ENCODE data around the gene TGM2. TPM values are rescaled to one million over a fixed set of nuclear protein-coding genes. Genes with fewer than 3 reads are reported as not detected.
A peak's percentile ranks its signal among the peaks of the same experiment; 100 is the strongest.

Gene TGM2
- total and polyA plus RNA-seq, 9 of the 15 experiments (the other 6 are each of a cell fraction or from before 2014, with no cell fraction given), result 5.5 to 78.5 (median 37.6) TPM

DNA sequence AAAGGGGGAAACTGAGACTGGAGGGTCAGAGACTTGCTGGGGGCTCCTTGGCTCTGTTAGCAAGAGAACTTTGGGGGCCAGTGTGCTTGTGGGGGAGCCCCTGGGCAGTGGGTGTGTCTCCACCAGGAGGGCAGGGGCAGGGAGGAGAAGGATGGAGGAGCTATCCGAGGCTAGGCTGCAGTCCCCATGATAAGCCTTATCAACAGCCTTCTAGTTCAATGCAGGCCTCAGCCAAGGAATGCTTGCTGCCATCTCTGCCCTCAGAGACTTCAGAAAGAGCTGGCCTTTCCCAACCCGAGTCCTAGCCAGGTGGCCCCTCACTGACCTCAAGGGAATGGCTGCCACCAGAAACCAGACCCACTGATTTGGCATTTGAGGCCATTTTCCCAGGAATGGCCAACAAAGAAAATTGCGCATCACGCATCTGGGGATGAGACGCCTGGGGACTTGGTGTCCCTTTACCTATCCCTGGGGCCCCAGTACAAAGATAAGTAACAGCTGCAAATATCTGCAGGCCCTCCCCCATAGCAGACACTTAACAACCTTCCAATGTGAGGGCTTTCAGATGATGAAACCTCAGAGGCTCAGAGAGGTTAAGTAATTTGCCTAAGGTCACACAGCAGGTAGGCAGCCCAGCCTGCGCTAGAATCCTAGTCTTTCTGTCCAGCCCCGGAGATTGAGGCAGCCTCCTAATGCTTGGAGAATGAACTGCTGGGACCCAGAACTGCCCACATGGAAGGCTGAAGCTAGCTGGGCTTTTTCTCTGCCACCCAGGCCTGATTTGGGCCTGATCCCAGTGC lies 4.9 kb downstream of the TGM2 start (continued):
- TF ChIP-seq TOE1 (IDR thresholded peaks at IDR 0.05; ENCODE audit: borderline replicate concordance), result no peak
- TF ChIP-seq TOE1 (CRISPR knock-in tag; IDR thresholded peaks at IDR 0.05; ENCODE audit: borderline replicate concordance, low read depth), result no peak
- TF ChIP-seq, protein P1, sequence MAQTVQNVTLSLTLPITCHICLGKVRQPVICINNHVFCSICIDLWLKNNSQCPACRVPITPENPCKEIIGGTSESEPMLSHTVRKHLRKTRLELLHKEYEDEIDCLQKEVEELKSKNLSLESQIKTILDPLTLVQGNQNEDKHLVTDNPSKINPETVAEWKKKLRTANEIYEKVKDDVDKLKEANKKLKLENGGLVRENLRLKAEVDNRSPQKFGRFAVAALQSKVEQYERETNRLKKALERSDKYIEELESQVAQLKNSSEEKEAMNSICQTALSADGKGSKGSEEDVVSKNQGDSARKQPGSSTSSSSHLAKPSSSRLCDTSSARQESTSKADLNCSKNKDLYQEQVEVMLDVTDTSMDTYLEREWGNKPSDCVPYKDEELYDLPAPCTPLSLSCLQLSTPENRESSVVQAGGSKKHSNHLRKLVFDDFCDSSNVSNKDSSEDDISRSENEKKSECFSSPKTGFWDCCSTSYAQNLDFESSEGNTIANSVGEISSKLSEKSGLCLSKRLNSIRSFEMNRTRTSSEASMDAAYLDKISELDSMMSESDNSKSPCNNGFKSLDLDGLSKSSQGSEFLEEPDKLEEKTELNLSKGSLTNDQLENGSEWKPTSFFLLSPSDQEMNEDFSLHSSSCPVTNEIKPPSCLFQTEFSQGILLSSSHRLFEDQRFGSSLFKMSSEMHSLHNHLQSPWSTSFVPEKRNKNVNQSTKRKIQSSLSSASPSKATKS (CRISPR knock-in tag; IDR thresholded peaks at IDR 0.05), result no peak
- no peak; a peak in 1 of 4 replicates for TF ChIP-seq MAZ (CRISPR knock-in tag; conservative IDR thresholded peaks at IDR 0.05 in 1 of 2, IDR thresholded peaks at IDR 0.05 in 1 of 2)
- no peak for TF ChIP-seq MTF1 (CRISPR knock-in tag; IDR thresholded peaks at IDR 0.05; ENCODE audit: borderline replicate concordance)
- TF ChIP-seq SMARCE1 (IDR thresholded peaks at IDR 0.05), result peak; percentile 81
- TF ChIP-seq ZFPM2 (CRISPR knock-in tag; IDR thresholded peaks at IDR 0.05), result no peak
- no peak for TF ChIP-seq POLR3G (IDR thresholded peaks at IDR 0.05; ENCODE audit: extremely low read depth, insufficient read length, insufficient replicate concordance)
- TF ChIP-seq SIRT6 (IDR thresholded peaks at IDR 0.05; ENCODE audit: low read depth, low read length), result no peak
- TF ChIP-seq, protein P2, sequence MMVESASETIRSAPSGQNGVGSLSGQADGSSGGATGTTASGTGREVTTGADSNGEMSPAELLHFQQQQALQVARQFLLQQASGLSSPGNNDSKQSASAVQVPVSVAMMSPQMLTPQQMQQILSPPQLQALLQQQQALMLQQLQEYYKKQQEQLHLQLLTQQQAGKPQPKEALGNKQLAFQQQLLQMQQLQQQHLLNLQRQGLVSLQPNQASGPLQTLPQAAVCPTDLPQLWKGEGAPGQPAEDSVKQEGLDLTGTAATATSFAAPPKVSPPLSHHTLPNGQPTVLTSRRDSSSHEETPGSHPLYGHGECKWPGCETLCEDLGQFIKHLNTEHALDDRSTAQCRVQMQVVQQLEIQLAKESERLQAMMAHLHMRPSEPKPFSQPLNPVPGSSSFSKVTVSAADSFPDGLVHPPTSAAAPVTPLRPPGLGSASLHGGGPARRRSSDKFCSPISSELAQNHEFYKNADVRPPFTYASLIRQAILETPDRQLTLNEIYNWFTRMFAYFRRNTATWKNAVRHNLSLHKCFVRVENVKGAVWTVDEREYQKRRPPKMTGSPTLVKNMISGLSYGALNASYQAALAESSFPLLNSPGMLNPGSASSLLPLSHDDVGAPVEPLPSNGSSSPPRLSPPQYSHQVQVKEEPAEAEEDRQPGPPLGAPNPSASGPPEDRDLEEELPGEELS (CRISPR knock-in tag; IDR thresholded peaks at IDR 0.05; ENCODE audit: borderline replicate concordance), result no peak
- TF ChIP-seq NFYB (IDR thresholded peaks at IDR 0.05; ENCODE audit: extremely low read depth, insufficient read length), result no peak
- TF ChIP-seq CC2D1A (IDR thresholded peaks at IDR 0.05), result peak; percentile 31; the same call in 1 of the 2 replicates
- TF ChIP-seq ZNF586 (CRISPR knock-in tag; conservative IDR thresholded peaks at IDR 0.05), result no peak
- no peak for TF ChIP-seq ASH1L (IDR thresholded peaks at IDR 0.05; ENCODE audit: borderline replicate concordance, low read depth, partially characterized antibody)
- peak; percentile 55 for TF ChIP-seq HNRNPLL (IDR thresholded peaks at IDR 0.05; ENCODE audit: low read depth, low read length, poor library complexity, severe bottlenecking)
- no peak for TF ChIP-seq ZNF324 (CRISPR knock-in tag; IDR thresholded peaks at IDR 0.05)
- no peak for TF ChIP-seq CHCHD3 (CRISPR knock-in tag; IDR thresholded peaks at IDR 0.05)
- TF ChIP-seq ZKSCAN8 (CRISPR knock-in tag; IDR thresholded peaks at IDR 0.05), result peak; percentile 66
- TF ChIP-seq STAT5B (CRISPR knock-in tag; IDR thresholded peaks at IDR 0.05), result no peak
- no peak for TF ChIP-seq ZNF239 (CRISPR knock-in tag; IDR thresholded peaks at IDR 0.05)
- no peak for TF ChIP-seq SRSF7 (optimal IDR thresholded peaks at IDR 0.05; ENCODE audit: low read depth, low read length)
- TF ChIP-seq ZNF551 (CRISPR knock-in tag; IDR thresholded peaks at IDR 0.05), result no peak
- no peak for TF ChIP-seq NCOA4 (IDR thresholded peaks at IDR 0.05; ENCODE audit: partially characterized antibody)
- TF ChIP-seq SIN3B (IDR thresholded peaks at IDR 0.05; ENCODE audit: low read depth), result no peak
- peak; percentile 69 for TF ChIP-seq PML (IDR thresholded peaks at IDR 0.05; ENCODE audit: low read length)
- TF ChIP-seq SRF (CRISPR knock-in tag; IDR thresholded peaks at IDR 0.05), result no peak
